ENCODE measurements around the gene CXCR6. TPM values are rescaled to one million over a fixed set of nuclear protein-coding genes. Genes with fewer than 3 reads are reported as not detected.

The CXCR6 gene
- total RNA-seq, 1 donor from 2014 or later = not detected

GRCh38 chr3:45948881-45949280 is 5.6 kb downstream of the CXCR6 start:
- H3K9me3 Mint-ChIP-seq (ENCODE audit: low read depth) = no peaks in the 10 kb centered on the region
- peaks cover 6% of the 10 kb centered on the region for H3K36me3 Mint-ChIP-seq (ENCODE audit: insufficient read depth)
- no peak overlapping the region for H3K4me3 Mint-ChIP-seq (ENCODE audit: low read depth)
- H3K4me1 Mint-ChIP-seq (ENCODE audit: low read depth) = no peaks in the 10 kb centered on the region
- H3K27ac Mint-ChIP-seq = no peak overlapping the region
- H3K27me3 Mint-ChIP-seq = no peaks in the 10 kb centered on the region
- no peak for DNase-seq (ENCODE audit: low spot score, unreplicated experiment)
- TF ChIP-seq, protein P1, sequence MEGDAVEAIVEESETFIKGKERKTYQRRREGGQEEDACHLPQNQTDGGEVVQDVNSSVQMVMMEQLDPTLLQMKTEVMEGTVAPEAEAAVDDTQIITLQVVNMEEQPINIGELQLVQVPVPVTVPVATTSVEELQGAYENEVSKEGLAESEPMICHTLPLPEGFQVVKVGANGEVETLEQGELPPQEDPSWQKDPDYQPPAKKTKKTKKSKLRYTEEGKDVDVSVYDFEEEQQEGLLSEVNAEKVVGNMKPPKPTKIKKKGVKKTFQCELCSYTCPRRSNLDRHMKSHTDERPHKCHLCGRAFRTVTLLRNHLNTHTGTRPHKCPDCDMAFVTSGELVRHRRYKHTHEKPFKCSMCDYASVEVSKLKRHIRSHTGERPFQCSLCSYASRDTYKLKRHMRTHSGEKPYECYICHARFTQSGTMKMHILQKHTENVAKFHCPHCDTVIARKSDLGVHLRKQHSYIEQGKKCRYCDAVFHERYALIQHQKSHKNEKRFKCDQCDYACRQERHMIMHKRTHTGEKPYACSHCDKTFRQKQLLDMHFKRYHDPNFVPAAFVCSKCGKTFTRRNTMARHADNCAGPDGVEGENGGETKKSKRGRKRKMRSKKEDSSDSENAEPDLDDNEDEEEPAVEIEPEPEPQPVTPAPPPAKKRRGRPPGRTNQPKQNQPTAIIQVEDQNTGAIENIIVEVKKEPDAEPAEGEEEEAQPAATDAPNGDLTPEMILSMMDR (IDR thresholded peaks at IDR 0.05; ENCODE audit: unreplicated experiment) = no peak

- H3K36me3 Mint-ChIP-seq (ENCODE audit: insufficient read depth) = peaks cover 6% of the 10 kb centered on the region
- no peaks in the 10 kb centered on the region for H3K9me3 Mint-ChIP-seq (ENCODE audit: low read depth)
- no peak overlapping the region for H3K4me3 Mint-ChIP-seq (ENCODE audit: low read depth)
- TF ChIP-seq, protein P1 (IDR thresholded peaks at IDR 0.05; ENCODE audit: unreplicated experiment) = no peak
- H3K27me3 Mint-ChIP-seq = no peaks in the 10 kb centered on the region
- no peak overlapping the region for H3K27ac Mint-ChIP-seq
- no peaks in the 10 kb centered on the region for H3K4me1 Mint-ChIP-seq (ENCODE audit: low read depth)
- DNase-seq (ENCODE audit: low spot score, unreplicated experiment) = no peak
Observed at GRCh38 chr3:45949432-45949831, 6.2 kb downstream of the CXCR6 start.

GRCh38 chr3:45950131-45950530 is 6.9 kb downstream of the CXCR6 start:
- Mint-ChIP-seq H3K4me3 (ENCODE audit: low read depth) (no peak overlapping the region), H3K27me3 (no peaks in the 10 kb centered on the region), H3K27ac (no peak overlapping the region), H3K4me1 (ENCODE audit: low read depth) (no peaks in the 10 kb centered on the region), H3K9me3 (ENCODE audit: low read depth) (no peaks in the 10 kb centered on the region), H3K36me3 (ENCODE audit: insufficient read depth) (peaks cover 6% of the 10 kb centered on the region)
- TF ChIP-seq, protein P1 (IDR thresholded peaks at IDR 0.05; ENCODE audit: unreplicated experiment) = no peak
- no peak for DNase-seq (ENCODE audit: low spot score, unreplicated experiment)

DNA sequence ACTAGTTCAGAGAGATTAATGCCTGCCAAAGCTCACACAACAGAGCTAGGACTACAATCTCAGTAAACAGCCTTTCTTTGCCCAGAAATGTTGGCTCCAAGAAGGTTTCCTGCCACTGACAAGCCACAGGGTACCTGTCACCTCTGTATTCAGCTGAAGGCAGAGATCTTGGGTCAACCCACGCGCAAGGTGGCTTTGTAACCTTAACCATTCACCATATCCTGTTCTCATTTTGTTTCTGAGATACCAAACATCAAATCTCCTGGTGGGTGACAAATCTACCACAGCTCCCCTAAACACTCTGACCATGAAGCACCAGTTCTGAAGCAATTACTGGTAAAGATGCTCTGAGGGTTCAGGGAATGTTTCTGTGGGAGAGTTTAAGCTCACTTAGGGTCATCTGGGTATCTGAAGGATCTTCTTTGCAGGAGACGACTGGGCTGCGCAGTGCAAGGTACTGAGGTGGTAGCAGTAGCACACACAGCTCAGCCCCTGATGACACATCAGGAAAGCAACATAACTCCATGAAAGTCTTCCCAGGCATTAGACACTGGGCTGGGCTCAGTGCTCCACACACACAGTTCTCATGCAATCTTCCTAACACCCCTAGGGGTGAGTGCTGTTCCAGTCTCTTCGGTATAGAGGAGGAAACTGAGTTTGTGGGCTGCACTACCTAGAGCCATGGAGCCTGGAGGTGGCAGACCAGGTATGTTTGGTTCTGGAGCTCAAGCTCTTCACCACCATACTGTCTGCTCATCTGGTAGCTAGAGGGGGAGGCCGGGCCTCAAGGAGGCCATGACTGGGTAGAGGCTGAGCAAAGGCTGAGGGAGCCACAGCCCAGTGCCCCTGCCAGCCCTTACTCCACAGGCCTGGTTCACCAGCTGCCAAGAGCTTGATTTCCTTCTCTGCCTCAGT is 7.7 kb downstream of the CXCR6 start:
- peaks cover 9% of the 10 kb centered on the region for H3K36me3 Mint-ChIP-seq (ENCODE audit: insufficient read depth)
- no peak for DNase-seq (ENCODE audit: low spot score, unreplicated experiment)
- no peak overlapping the region for H3K4me3 Mint-ChIP-seq (ENCODE audit: low read depth)
- TF ChIP-seq, protein P1 (IDR thresholded peaks at IDR 0.05; ENCODE audit: unreplicated experiment) = no peak
- no peaks in the 10 kb centered on the region for H3K27me3 Mint-ChIP-seq
- H3K27ac Mint-ChIP-seq = no peak overlapping the region
- H3K4me1 Mint-ChIP-seq (ENCODE audit: low read depth) = no peaks in the 10 kb centered on the region
- no peaks in the 10 kb centered on the region for H3K9me3 Mint-ChIP-seq (ENCODE audit: low read depth)

DNA sequence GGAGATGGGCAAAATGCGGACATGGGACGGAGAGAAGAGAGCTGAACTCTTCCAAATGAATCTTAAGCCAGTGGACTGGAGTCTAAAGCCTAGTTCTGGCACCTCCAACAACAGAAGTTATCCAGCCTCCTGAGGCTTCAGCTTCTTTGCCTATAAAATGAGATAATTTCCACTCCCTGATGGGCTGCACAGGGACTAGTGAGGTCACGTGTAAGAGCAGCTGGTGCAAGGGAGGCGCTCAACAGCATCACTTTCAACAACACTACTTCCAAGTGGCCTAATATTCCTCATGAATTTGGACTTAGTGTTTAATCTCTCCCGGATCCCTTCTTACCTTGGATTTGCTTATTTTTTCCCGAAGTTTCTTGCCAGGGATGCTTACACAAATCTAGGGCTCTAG is 8.7 kb downstream of the CXCR6 start:
- Mint-ChIP-seq H3K4me1 (ENCODE audit: low read depth) (no peaks in the 10 kb centered on the region), H3K4me3 (ENCODE audit: low read depth) (no peak overlapping the region), H3K27me3 (no peaks in the 10 kb centered on the region), H3K36me3 (ENCODE audit: insufficient read depth) (peaks cover 8% of the 10 kb centered on the region), H3K9me3 (ENCODE audit: low read depth) (no peaks in the 10 kb centered on the region), H3K27ac (no peak overlapping the region)
- DNase-seq (ENCODE audit: low spot score, unreplicated experiment) = no peak
- TF ChIP-seq, protein P1 (IDR thresholded peaks at IDR 0.05; ENCODE audit: unreplicated experiment) = no peak
